Activated CD4-positive, CD25-positive, alpha-beta regulatory T cell treated with anti-CD3 and anti-CD28 coated beads, Interleukin-2, amount 50 U/mL, for 24 hours (primary cell): Measurements from ENCODE around the gene LYRM4.

Experiments used
- ATAC-seq, 2 donors: fragments of 150-1000 bp; cut with Tn5 transposase; one replicate each; pipeline ENCODE4 v1.10.0; 2021; ENCODE audit warnings: mild to moderate bottlenecking in 1 of 2, moderate library complexity in 1 of 2

LYRM4 gene

GRCh38 chr6:5203546-5203945, 57.2 kb downstream of the LYRM4 start:
- no peak for ATAC-seq

GRCh38 chr6:5202941-5203340, 57.8 kb downstream of the LYRM4 start:
- no peak for ATAC-seq

- ATAC-seq = no peak
These were observed 58.5 kb downstream of the LYRM4 start for GRCh38 chr6:5202206-5202605.

GRCh38 chr6:5201271-5201670, 59.5 kb downstream of the LYRM4 start:
- ATAC-seq = no peak

GRCh38 chr6:5199702-5200101, 61.0 kb downstream of the LYRM4 start:
- ATAC-seq = no peak

GRCh38 chr6:5199283-5199682, 61.5 kb downstream of the LYRM4 start:
- ATAC-seq = peak; percentile 51 to 87

- ATAC-seq = no peak
These were observed 63.7 kb downstream of the LYRM4 start for GRCh38 chr6:5197084-5197483.

- ATAC-seq = no peak
These were observed 68.5 kb downstream of the LYRM4 start for GRCh38 chr6:5192135-5192794.

GRCh38 chr6:5191722-5192121, 69.0 kb downstream of the LYRM4 start:
- ATAC-seq = no peak

- ATAC-seq = no peak
These were observed 69.5 kb downstream of the LYRM4 start for GRCh38 chr6:5191222-5191621.

- no peak for ATAC-seq
These were observed 70.2 kb downstream of the LYRM4 start for GRCh38 chr6:5190507-5190906.

GRCh38 chr6:5188646-5189045, 72.1 kb downstream of the LYRM4 start:
- ATAC-seq = no peak

- ATAC-seq = no peak
These were observed 75.9 kb downstream of the LYRM4 start for GRCh38 chr6:5184878-5185277.

GRCh38 chr6:5184218-5184617, 76.5 kb downstream of the LYRM4 start:
- ATAC-seq = no peak

- ATAC-seq = no peak
These were observed 79.0 kb downstream of the LYRM4 start for GRCh38 chr6:5181510-5182317.

GRCh38 chr6:5180636-5181035, 80.1 kb downstream of the LYRM4 start:
- no peak for ATAC-seq

- no peak for ATAC-seq
These were observed 80.8 kb downstream of the LYRM4 start for GRCh38 chr6:5179917-5180316.

- no peak for ATAC-seq
These were observed 81.9 kb downstream of the LYRM4 start for GRCh38 chr6:5178806-5179205.

GRCh38 chr6:5175635-5176034, 85.1 kb downstream of the LYRM4 start:
- no peak for ATAC-seq

- ATAC-seq = no peak
These were observed 85.8 kb downstream of the LYRM4 start for GRCh38 chr6:5174756-5175549.

GRCh38 chr6:5174244-5174643, 86.5 kb downstream of the LYRM4 start:
- peak; percentile 93 for ATAC-seq

- ATAC-seq = no peak
These were observed 86.9 kb downstream of the LYRM4 start for GRCh38 chr6:5173810-5174209.

GRCh38 chr6:5172897-5173474, 87.8 kb downstream of the LYRM4 start:
- no peak for ATAC-seq
